ENCODE data around the gene RBM38. TPM values are rescaled to one million over a fixed set of nuclear protein-coding genes. Genes with fewer than 3 reads are reported as not detected.

The RBM38 gene
- total RNA-seq, 1 donor from 2014 or later: 90.4 TPM

DNA sequence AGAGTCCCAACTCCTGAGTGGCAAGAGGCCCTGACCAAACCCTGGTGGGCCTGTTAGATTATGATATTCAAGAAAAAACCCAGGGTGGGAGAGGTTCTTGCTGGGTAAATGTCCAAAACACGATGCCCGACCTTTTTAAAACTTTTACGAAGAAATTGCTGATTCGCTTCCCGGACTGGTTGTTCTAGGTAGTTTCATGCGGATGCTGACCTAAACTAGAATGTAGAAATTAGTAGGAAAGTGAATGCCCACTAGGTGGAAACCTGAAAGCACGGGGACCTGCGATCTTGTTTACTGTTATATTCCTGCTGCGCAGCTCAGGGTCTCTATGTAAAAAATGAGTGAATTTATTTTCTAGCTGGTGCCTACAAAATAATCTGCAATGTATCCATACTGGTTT, 37.8 kb upstream of the RBM38 start:
- peaks cover 39% of the 10 kb centered on the region for H3K36me3 Mint-ChIP-seq (ENCODE audit: low read depth)
- DNase-seq (ENCODE audit: low spot score): no peak
- peaks cover 24% of the 10 kb centered on the region for H3K4me1 Mint-ChIP-seq (ENCODE audit: low read depth)
- H3K27me3 Mint-ChIP-seq (ENCODE audit: insufficient read depth): no peaks in the 10 kb centered on the region
- intact Hi-C loops (cut with micrococcal nuclease): no loop called here
- no peak overlapping the region for H3K27ac Mint-ChIP-seq
- peak overlapping the region; percentile 38 for H3K4me3 Mint-ChIP-seq
- H3K9me3 Mint-ChIP-seq: no peaks in the 10 kb centered on the region

GRCh38 chr20:57361517-57361916, 29.7 kb upstream of the RBM38 start:
- Mint-ChIP-seq H3K27me3 (ENCODE audit: insufficient read depth) (no peaks in the 10 kb centered on the region), H3K4me1 (ENCODE audit: low read depth) (no peaks in the 10 kb centered on the region), H3K9me3 (no peaks in the 10 kb centered on the region), H3K36me3 (ENCODE audit: low read depth) (peaks cover 18% of the 10 kb centered on the region), H3K4me3 (no peak overlapping the region), H3K27ac (no peak overlapping the region)
- no peak for DNase-seq (ENCODE audit: low spot score)
- intact Hi-C loops (cut with micrococcal nuclease): no loop called here

DNA sequence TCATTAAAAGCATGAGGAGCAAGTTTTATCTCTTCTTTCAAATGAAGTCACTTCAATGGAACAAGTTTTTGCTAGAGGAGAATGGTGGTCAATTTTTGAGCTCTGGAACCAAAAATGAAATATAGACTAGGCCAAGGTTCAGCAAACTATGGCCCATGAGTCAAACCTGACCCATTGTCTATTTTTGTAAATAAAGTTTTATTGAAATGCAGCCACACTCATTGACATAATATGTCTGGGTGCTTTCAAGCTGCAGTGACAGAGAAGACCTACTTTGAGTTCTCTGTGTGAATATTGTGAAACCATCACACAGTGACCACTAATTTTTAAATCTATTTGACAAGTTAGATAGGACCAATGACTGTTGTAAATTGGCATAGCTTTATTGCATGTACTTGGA, 26.7 kb upstream of the RBM38 start:
- no peaks in the 10 kb centered on the region for H3K9me3 Mint-ChIP-seq
- DNase-seq (ENCODE audit: low spot score): no peak
- H3K4me1 Mint-ChIP-seq (ENCODE audit: low read depth): no peaks in the 10 kb centered on the region
- H3K4me3 Mint-ChIP-seq: no peak overlapping the region
- peaks cover 30% of the 10 kb centered on the region for H3K36me3 Mint-ChIP-seq (ENCODE audit: low read depth)
- no peak overlapping the region for H3K27ac Mint-ChIP-seq
- intact Hi-C loops (cut with micrococcal nuclease): no loop called here
- no peaks in the 10 kb centered on the region for H3K27me3 Mint-ChIP-seq (ENCODE audit: insufficient read depth)

- peaks cover 6% of the 10 kb centered on the region for H3K4me1 Mint-ChIP-seq (ENCODE audit: low read depth)
- DNase-seq (ENCODE audit: low spot score): no peak
- no peak overlapping the region for H3K4me3 Mint-ChIP-seq
- H3K36me3 Mint-ChIP-seq (ENCODE audit: low read depth): peaks cover 60% of the 10 kb centered on the region
- no peaks in the 10 kb centered on the region for H3K9me3 Mint-ChIP-seq
- intact Hi-C loops (cut with micrococcal nuclease): no loop called here
- H3K27ac Mint-ChIP-seq: no peak overlapping the region
- no peaks in the 10 kb centered on the region for H3K27me3 Mint-ChIP-seq (ENCODE audit: insufficient read depth)
Measured at GRCh38 chr20:57369596-57369995, 21.6 kb upstream of the RBM38 start.

DNA sequence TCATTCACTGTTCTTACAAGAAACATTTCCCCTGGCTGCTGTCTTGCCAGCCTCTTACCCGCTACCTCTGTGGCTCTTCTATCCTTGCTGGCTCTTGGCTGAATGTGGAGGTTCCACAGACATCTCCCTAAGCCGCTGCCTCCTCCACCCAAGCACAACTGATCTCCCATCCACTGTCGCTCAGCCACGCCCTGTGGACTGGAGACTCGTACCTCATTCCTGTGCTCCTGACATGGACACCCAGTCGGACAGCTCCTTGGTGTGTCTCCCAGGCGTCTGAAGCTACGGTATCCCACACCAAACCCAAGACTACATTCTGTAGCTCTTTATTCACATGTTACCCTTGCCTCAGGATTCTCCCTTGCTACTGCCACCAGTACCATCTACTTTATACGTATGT, 20.9 kb upstream of the RBM38 start:
- H3K27me3 Mint-ChIP-seq (ENCODE audit: insufficient read depth): no peaks in the 10 kb centered on the region
- intact Hi-C loops (cut with micrococcal nuclease): no loop called here
- H3K27ac Mint-ChIP-seq: no peak overlapping the region

GRCh38 chr20:57371363-57371762, 19.8 kb upstream of the RBM38 start:
- no peaks in the 10 kb centered on the region for H3K27me3 Mint-ChIP-seq (ENCODE audit: insufficient read depth)
- H3K4me1 Mint-ChIP-seq (ENCODE audit: low read depth): peaks cover 6% of the 10 kb centered on the region
- intact Hi-C loops (cut with micrococcal nuclease): no loop called here
- peaks cover 67% of the 10 kb centered on the region for H3K36me3 Mint-ChIP-seq (ENCODE audit: low read depth)
- H3K27ac Mint-ChIP-seq: no peak overlapping the region
- no peak overlapping the region for H3K4me3 Mint-ChIP-seq
- DNase-seq (ENCODE audit: low spot score): no peak
- H3K9me3 Mint-ChIP-seq: no peaks in the 10 kb centered on the region

More for the DNA sequence above, 20.9 kb upstream of the RBM38 start:
- no peaks in the 10 kb centered on the region for H3K9me3 Mint-ChIP-seq
- peaks cover 63% of the 10 kb centered on the region for H3K36me3 Mint-ChIP-seq (ENCODE audit: low read depth)
- no peak overlapping the region for H3K4me3 Mint-ChIP-seq
- DNase-seq (ENCODE audit: low spot score): no peak
- H3K4me1 Mint-ChIP-seq (ENCODE audit: low read depth): peaks cover 6% of the 10 kb centered on the region

DNA sequence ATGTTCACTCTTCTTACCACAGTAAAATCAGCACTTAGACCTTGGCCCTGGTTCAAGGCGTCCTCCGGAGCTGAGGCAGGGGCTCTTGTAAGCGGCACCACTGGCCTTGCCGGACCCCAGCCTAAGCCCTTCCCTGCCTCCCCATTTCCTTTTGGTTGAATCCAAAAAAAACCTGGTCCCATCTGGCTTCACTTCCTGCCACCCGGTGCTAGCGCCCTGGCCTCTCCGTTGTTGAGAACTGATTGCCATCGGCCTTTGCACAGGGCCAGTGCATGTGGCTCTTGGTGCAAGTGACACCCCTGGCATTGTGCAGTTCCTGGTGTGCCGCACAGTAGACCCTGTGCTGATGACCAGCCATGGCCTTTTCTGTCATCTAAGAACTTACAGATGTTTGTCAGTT, 19.0 kb upstream of the RBM38 start:
- DNase-seq (ENCODE audit: low spot score): no peak
- peaks cover 6% of the 10 kb centered on the region for H3K4me1 Mint-ChIP-seq (ENCODE audit: low read depth)
- peak overlapping the region; percentile 34 for H3K27ac Mint-ChIP-seq
- intact Hi-C loops (cut with micrococcal nuclease): no loop called here
- no peak overlapping the region for H3K4me3 Mint-ChIP-seq
- H3K9me3 Mint-ChIP-seq: no peaks in the 10 kb centered on the region
- H3K27me3 Mint-ChIP-seq (ENCODE audit: insufficient read depth): no peaks in the 10 kb centered on the region
- peaks cover 69% of the 10 kb centered on the region for H3K36me3 Mint-ChIP-seq (ENCODE audit: low read depth)

DNA sequence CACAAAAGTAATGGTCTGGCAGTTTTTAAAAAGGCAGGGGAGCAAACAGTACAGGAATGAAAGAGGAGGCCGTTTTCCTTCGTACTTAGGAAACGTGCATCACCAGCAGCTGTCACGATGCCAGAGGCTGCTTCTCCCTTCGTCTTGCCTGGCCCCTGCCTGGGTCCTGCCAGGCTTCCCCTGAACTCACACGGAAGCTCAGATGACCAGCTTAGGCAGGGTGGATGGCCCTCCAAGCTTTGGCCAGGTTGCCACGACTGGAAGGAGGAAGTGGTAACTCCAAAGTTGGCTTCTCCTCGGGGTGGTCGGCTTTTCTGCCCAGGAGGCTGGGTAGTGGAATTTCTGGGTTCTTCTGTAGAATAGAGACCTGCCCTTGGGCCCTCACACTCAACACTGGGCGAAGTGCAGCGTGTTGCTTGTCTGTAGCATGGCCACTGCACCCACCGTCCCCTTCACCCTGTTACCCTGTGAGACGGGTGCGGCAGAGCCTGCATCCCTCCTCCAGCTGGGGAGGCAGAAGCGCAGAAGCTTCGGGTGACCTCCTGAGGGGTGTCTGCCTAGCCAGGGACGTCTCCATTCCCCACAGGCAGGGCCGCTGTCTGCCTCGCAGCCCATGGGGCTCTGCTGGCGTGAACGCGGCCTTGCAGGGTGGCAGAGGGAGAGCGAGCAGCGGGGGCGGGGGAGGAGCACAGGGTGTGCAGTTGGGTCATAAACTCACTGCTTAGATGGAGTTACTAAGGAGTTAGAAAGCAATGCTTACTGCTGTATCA, 18.4 kb upstream of the RBM38 start:
- Mint-ChIP-seq H3K4me1 (ENCODE audit: low read depth) (peaks cover 6% of the 10 kb centered on the region), H3K4me3 (no peak overlapping the region), H3K36me3 (ENCODE audit: low read depth) (peaks cover 72% of the 10 kb centered on the region), H3K27me3 (ENCODE audit: insufficient read depth) (no peaks in the 10 kb centered on the region), H3K27ac (no peak overlapping the region), H3K9me3 (no peaks in the 10 kb centered on the region)
- intact Hi-C loops (cut with micrococcal nuclease): no loop called here
- no peak for DNase-seq (ENCODE audit: low spot score)

- H3K27ac Mint-ChIP-seq: no peak overlapping the region
- H3K27me3 Mint-ChIP-seq (ENCODE audit: insufficient read depth): no peaks in the 10 kb centered on the region
- H3K4me1 Mint-ChIP-seq (ENCODE audit: low read depth): peaks cover 6% of the 10 kb centered on the region
- no peaks in the 10 kb centered on the region for H3K9me3 Mint-ChIP-seq
- H3K4me3 Mint-ChIP-seq: no peak overlapping the region
- DNase-seq (ENCODE audit: low spot score): no peak
- intact Hi-C loops (cut with micrococcal nuclease): no loop called here
- H3K36me3 Mint-ChIP-seq (ENCODE audit: low read depth): peaks cover 65% of the 10 kb centered on the region
Measured at GRCh38 chr20:57374343-57374930, 16.8 kb upstream of the RBM38 start.

- Mint-ChIP-seq H3K36me3 (ENCODE audit: low read depth) (peaks cover 58% of the 10 kb centered on the region), H3K9me3 (no peaks in the 10 kb centered on the region), H3K4me3 (no peak overlapping the region), H3K27ac (no peak overlapping the region), H3K4me1 (ENCODE audit: low read depth) (peaks cover 6% of the 10 kb centered on the region), H3K27me3 (ENCODE audit: insufficient read depth) (no peaks in the 10 kb centered on the region)
- intact Hi-C loops (cut with micrococcal nuclease): no loop called here
- no peak for DNase-seq (ENCODE audit: low spot score)
Measured at GRCh38 chr20:57374931-57375651, 16.1 kb upstream of the RBM38 start.

DNA sequence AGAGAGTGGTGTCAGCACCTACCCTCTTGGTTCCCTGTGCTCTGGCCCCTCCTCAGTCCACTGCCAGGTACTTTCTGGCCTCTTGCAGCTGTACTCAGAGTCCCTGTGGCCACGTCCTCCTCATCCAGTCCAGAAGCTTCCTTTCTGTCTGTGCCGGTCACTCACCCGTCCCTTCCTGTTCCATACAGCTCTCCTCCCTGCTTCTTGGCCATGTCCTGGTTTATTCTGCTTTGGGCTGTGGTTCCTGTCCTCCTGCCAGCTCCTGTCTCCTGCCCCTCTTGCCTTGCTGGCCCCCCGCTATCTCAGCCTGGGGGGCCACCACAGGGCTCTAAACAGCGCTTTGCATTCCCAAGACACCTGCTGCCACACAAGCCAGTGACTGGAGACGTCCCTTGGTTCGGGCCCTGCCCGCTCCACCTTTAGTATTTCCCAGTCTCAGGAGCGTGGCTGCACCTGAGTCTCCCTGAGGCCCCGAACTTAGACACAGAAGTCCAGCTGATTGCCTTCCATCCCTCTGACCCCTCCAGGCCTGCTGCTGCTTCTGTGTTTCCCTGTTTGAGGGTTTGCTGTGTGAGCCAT, 15.5 kb upstream of the RBM38 start:
- intact Hi-C loops (cut with micrococcal nuclease): no loop called here
- no peaks in the 10 kb centered on the region for H3K27me3 Mint-ChIP-seq (ENCODE audit: insufficient read depth)
- no peak overlapping the region for H3K4me3 Mint-ChIP-seq
- H3K27ac Mint-ChIP-seq: no peak overlapping the region
- no peaks in the 10 kb centered on the region for H3K9me3 Mint-ChIP-seq
- no peak for DNase-seq (ENCODE audit: low spot score)
- peaks cover 6% of the 10 kb centered on the region for H3K4me1 Mint-ChIP-seq (ENCODE audit: low read depth)
- H3K36me3 Mint-ChIP-seq (ENCODE audit: low read depth): peaks cover 52% of the 10 kb centered on the region

DNA sequence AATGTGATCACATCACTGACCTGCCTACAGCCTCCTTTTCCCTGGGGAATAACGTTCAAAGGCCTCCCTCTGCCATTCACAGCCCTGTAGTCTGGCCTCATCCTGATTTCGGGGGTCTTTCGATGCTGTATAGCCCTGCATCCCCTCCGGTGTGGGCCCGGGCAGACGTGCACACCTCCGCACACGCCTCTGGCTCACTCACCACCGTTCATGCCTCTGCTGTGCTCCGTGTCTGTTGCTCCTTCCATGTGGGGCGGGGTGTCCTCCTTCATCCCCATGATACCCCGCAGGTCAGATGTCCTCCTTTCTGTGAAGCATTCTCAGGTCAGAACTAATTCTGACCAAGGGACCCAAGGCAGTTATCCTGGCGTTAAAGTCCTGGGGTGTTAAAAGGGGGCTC, 13.8 kb upstream of the RBM38 start:
- no peaks in the 10 kb centered on the region for H3K27me3 Mint-ChIP-seq (ENCODE audit: insufficient read depth)
- no peak for DNase-seq (ENCODE audit: low spot score)
- H3K4me3 Mint-ChIP-seq: no peak overlapping the region
- intact Hi-C loops (cut with micrococcal nuclease): no loop called here
- peaks cover 47% of the 10 kb centered on the region for H3K36me3 Mint-ChIP-seq (ENCODE audit: low read depth)
- peaks cover 15% of the 10 kb centered on the region for H3K4me1 Mint-ChIP-seq (ENCODE audit: low read depth)
- H3K9me3 Mint-ChIP-seq: no peaks in the 10 kb centered on the region
- H3K27ac Mint-ChIP-seq: no peak overlapping the region

DNA sequence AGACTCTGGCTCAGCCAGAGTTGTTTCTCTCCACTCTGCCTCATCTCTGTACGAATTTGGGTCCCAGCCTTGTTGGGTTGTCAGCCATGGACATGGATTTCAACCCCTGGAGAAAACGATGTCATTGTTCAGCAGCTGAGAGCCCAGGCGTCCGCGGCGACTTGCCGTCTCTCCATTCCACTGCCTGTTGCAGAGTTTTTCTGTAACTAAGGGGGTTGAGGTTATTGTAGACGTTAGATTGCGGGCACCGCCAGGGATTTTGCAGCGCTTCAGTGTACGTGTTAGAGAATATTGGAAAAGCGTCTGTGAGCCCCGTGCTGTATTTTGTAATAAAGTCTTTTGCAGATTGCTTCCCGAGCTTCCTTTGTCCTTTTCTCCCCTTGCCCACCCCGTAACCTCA, 13.1 kb upstream of the RBM38 start:
- peaks cover 43% of the 10 kb centered on the region for H3K36me3 Mint-ChIP-seq (ENCODE audit: low read depth)
- H3K9me3 Mint-ChIP-seq: no peaks in the 10 kb centered on the region
- H3K4me1 Mint-ChIP-seq (ENCODE audit: low read depth): peaks cover 20% of the 10 kb centered on the region
- H3K4me3 Mint-ChIP-seq: no peak overlapping the region
- intact Hi-C loops (cut with micrococcal nuclease): no loop called here
- H3K27ac Mint-ChIP-seq: no peak overlapping the region
- no peak for DNase-seq (ENCODE audit: low spot score)
- H3K27me3 Mint-ChIP-seq (ENCODE audit: insufficient read depth): no peaks in the 10 kb centered on the region
